ENCODE measurements around the gene CNFN.

GRCh38 chr19:42361545-42361910 is 28.6 kb downstream of the CNFN start:
- TF ChIP-seq YY1 (IDR thresholded peaks at IDR 0.05; ENCODE audit: insufficient read depth, insufficient read length), result no peak
- no peak for TF ChIP-seq SUZ12 (IDR thresholded peaks at IDR 0.05; ENCODE audit: extremely low read depth, insufficient read depth, insufficient read length)
- no peak for TF ChIP-seq ZNF274 (IDR thresholded peaks at IDR 0.05; ENCODE audit: low read depth, low read length)

Data from NT2/D1 (cell line).